ENCODE data around the gene SUPT4H1. TPM values are rescaled to one million over a fixed set of nuclear protein-coding genes. Genes with fewer than 3 reads are reported as not detected.
A peak's percentile ranks its signal among the peaks of the same experiment; 100 is the strongest.

The SUPT4H1 gene
- total RNA-seq, 1 donor from 2014 or later: 55.2 TPM

DNA sequence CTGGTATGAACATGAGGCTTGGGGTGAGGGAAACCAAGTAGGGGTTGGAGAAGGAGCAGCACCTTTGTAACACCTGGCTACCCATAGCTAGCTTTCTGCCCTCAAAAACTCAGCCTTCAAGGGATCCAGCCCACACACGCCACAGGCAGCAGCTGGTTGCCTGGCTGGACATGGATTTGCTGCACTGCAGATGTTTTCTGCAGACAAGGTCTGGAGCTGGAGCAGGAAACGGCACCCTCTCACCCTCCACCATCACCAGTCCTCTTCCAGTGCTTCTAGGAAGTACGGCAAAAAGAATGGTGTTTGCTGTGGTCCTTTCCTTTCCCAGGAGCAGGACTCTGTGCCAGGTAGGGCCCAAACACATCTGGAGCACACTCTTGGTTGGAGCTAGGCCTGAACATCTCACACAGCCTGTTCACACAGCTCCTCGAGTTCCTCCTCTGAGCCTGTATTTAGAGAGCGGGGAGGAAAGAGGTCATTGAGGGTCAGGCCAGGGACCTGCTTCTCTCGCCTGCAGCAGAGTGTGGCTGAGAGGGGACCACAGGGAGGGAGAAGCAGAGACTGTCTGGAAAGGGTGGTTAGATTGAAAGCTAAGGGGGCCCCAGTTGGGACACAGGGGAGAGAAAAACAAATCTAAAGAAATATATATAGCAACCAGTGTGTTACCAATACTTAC lies 2.7 kb upstream of the SUPT4H1 start:
- DNase-seq: no peak
- TF ChIP-seq, protein P1, sequence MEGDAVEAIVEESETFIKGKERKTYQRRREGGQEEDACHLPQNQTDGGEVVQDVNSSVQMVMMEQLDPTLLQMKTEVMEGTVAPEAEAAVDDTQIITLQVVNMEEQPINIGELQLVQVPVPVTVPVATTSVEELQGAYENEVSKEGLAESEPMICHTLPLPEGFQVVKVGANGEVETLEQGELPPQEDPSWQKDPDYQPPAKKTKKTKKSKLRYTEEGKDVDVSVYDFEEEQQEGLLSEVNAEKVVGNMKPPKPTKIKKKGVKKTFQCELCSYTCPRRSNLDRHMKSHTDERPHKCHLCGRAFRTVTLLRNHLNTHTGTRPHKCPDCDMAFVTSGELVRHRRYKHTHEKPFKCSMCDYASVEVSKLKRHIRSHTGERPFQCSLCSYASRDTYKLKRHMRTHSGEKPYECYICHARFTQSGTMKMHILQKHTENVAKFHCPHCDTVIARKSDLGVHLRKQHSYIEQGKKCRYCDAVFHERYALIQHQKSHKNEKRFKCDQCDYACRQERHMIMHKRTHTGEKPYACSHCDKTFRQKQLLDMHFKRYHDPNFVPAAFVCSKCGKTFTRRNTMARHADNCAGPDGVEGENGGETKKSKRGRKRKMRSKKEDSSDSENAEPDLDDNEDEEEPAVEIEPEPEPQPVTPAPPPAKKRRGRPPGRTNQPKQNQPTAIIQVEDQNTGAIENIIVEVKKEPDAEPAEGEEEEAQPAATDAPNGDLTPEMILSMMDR (IDR thresholded peaks at IDR 0.05; ENCODE audit: borderline replicate concordance): no peak
- Histone ChIP-seq H3K4me1 (peaks cover 35% of the 10 kb centered on the region), H3K27me3 (ENCODE audit: low read depth) (no peaks in the 10 kb centered on the region), H3K36me3 (peaks cover 11% of the 10 kb centered on the region), H3K9me3 (replicated peaks) (no peaks in the 10 kb centered on the region), H3K4me3 (no peak overlapping the region), H3K27ac (replicated peaks) (no peak overlapping the region)
- intact Hi-C loops (cut with micrococcal nuclease): no loop called here

DNA sequence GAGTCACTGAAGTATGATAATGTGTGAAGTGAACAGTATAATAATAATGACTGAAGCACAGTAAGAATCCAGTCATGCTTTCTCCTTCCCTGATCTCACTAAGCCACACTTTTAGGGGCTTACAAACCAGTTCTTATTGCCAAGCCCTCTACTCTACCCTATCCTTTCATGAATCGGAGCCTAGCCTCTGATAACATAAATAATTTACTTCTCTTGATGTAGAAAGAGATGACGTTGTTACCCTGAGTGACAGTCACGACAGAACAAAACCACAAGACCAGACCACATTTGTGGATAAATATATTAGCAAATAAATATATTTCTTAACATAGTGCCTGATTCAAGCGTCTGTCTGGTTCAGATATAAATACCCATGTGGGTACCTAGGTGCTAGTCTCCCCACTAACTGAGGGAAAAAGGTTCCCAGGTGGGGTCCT lies 1.4 kb upstream of the SUPT4H1 start:
- H3K27ac ChIP-seq (replicated peaks): peak overlapping the region; percentile 97
- peaks cover 39% of the 10 kb centered on the region for H3K4me1 ChIP-seq
- H3K9me3 ChIP-seq (replicated peaks): no peaks in the 10 kb centered on the region
- TF ChIP-seq, protein P1 (IDR thresholded peaks at IDR 0.05; ENCODE audit: borderline replicate concordance): no peak
- peaks cover 24% of the 10 kb centered on the region for H3K36me3 ChIP-seq
- no peak for DNase-seq
- peak overlapping the region; percentile 83 for H3K4me3 ChIP-seq
- H3K27me3 ChIP-seq (ENCODE audit: low read depth): no peaks in the 10 kb centered on the region
- intact Hi-C loops (cut with micrococcal nuclease): no loop called here

DNA sequence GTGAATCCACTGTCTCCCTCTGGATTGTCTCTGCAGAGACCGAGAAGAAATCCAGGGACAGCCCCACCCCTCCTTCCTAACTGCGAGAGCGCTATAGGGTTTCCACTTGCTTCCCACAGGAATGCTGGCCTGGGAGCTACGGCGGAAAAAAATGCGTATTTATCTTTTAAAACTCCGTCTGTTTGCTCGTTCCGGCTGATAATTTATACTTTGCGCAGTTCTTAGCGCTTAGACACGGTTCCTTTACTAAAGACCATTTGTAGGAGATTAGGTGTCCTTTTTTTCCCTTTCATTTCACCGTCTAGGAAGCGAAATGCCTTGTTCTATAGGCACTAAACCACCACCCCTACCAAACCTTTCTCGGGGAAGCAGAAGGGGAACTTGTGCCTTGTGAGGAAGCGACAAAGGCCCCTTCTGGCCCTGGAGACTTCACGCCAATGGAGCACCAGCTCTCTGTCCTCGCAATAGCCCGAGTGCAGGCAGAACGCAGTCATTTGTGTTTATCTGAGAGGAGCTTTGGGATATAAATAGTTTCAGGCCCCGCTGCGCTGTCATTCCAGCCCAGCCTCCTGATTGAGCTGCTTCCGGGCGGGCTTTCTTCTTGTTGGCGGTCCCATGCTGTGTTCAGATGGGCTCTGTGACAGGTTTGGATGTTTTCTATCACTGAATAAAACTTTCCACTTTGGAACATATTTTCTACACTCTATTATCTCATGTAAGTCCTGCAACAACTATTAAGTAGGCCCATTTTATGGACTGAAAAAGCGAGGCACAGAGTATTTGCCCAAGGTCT lies 791 bp upstream of the SUPT4H1 start:
- Histone ChIP-seq H3K9me3 (replicated peaks) (no peaks in the 10 kb centered on the region), H3K27me3 (ENCODE audit: low read depth) (no peaks in the 10 kb centered on the region), H3K36me3 (peaks cover 30% of the 10 kb centered on the region), H3K4me1 (peaks cover 39% of the 10 kb centered on the region), H3K27ac (replicated peaks) (peak overlapping the region; percentile 97), H3K4me3 (peak overlapping the region; percentile 83)
- intact Hi-C loops (cut with micrococcal nuclease): no loop called here
- TF ChIP-seq, protein P1 (IDR thresholded peaks at IDR 0.05; ENCODE audit: borderline replicate concordance): no peak
- DNase-seq: no peak

DNA sequence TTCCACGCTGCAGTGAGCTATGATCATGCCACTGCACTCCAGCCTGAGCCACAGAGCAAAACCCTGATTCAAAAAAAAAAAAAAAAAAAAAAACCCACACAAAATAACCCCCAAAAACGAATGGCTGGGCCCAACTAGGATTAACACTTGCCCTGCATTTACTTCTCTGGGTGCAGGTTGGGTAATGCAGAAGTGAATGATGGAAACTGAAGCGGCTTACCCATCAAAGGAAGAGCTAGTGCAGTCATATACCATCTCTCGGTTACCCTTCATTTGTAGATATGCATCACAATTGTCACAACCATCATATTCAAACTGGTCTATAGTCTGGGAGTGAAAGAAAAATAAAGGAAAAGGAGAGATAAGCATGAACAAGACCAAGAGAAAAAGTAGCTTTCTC lies 819 bp downstream of the SUPT4H1 start:
- Histone ChIP-seq H3K4me1 (peaks cover 39% of the 10 kb centered on the region), H3K36me3 (peaks cover 46% of the 10 kb centered on the region), H3K27me3 (ENCODE audit: low read depth) (no peaks in the 10 kb centered on the region), H3K27ac (replicated peaks) (no peak overlapping the region), H3K4me3 (peak overlapping the region; percentile 83), H3K9me3 (replicated peaks) (no peaks in the 10 kb centered on the region)
- TF ChIP-seq, protein P1 (IDR thresholded peaks at IDR 0.05; ENCODE audit: borderline replicate concordance): no peak
- intact Hi-C loops (cut with micrococcal nuclease): no loop called here
- no peak for DNase-seq

DNA sequence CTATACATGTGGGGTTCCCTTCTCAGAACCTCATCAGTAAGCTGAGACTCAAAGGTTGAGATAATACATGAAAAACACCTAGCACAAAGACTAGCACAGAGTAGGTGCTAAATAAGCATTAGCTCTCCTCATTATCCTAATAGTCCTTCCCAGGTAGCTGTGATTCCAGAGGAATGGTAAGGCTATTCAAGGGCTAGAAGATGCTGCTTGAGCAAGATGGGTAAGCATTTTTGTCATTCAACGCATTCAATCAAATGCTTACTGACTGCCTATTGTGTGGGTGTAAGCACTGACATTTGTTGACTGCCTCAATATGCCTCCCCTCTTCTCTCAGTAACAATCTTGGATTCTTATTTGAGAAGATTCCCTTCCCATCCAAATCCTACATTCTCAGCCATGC lies 4.0 kb downstream of the SUPT4H1 start:
- Histone ChIP-seq H3K9me3 (replicated peaks) (no peaks in the 10 kb centered on the region), H3K27ac (replicated peaks) (no peak overlapping the region), H3K36me3 (peaks cover 69% of the 10 kb centered on the region), H3K4me1 (peaks cover 42% of the 10 kb centered on the region), H3K4me3 (no peak overlapping the region), H3K27me3 (ENCODE audit: low read depth) (no peaks in the 10 kb centered on the region)
- DNase-seq: no peak
- TF ChIP-seq, protein P1 (IDR thresholded peaks at IDR 0.05; ENCODE audit: borderline replicate concordance): no peak
- intact Hi-C loops (cut with micrococcal nuclease): no loop called here
